Esophagus muscularis mucosa (tissue), 4 donors: ENCODE data around the gene BTBD1.

Experiments
- CTCF ChIP-seq, 3 experiments: fragments of 200-600 bp in 2 of 3; fragments of 450-650 bp in 1 of 3; sonication (generic) in 2 of 3; IDR thresholded peaks; one replicate each; pipeline ENCODE4 v1.5.1; 2017 to 2019; ENCODE audit warnings: antibody characterized with exemption in 3 of 3, mild to moderate bottlenecking in 2 of 3, moderate library complexity in 1 of 3
- EP300 ChIP-seq: sonication (generic); formaldehyde crosslinking; IDR thresholded peaks from one replicate; pipeline ENCODE4 v1.6.1; 2017; ENCODE audit warnings: antibody characterized with exemption
- POLR2A ChIP-seq: fragments of 450-650 bp; IDR thresholded peaks from one replicate; pipeline ENCODE4 v1.6.1; 2017; ENCODE audit warnings: antibody characterized with exemption, moderate library complexity, mild to moderate bottlenecking, low read depth
- POLR2AphosphoS5 ChIP-seq, 2 donors: sonication (generic); formaldehyde crosslinking; IDR thresholded peaks; one replicate each; pipeline ENCODE4 v1.6.1; 2017; ENCODE audit warnings: antibody characterized with exemption in 2 of 2

GRCh38 chr15:82985688-82986441 lies 81.2 kb downstream of the BTBD1 start, which contains the start of gene RAMAC:
- TF ChIP-seq CTCF (IDR thresholded peaks at IDR 0.05) (no peak), POLR2AphosphoS5 (IDR thresholded peaks at IDR 0.05) (peak; percentile 86 to 87), POLR2A (no peak), EP300 (no peak)
